Fibroblast of mammary gland (primary cell): ENCODE measurements around the gene ATP5PB.

Experiments used
- DNase-seq: peaks from one replicate; pipeline ENCODE4 v3.0.0-alpha.2; 2010; ENCODE audit warnings: low read depth
- H3K4me3 ChIP-seq: 2 replicates; pipeline ENCODE4 v1.5.1; 2011; ENCODE audit warnings: low read depth, mild to moderate bottlenecking, low read length, moderate library complexity; ENCODE audit not compliant: control insufficient read depth
- TF ChIP-seq, protein P1 (sequence below): conservative IDR thresholded peaks from 2 replicates; pipeline ENCODE4 v1.5.1; 2011; ENCODE audit warnings: low read depth, low read length, inconsistent platforms; ENCODE audit not compliant: control insufficient read depth, insufficient read depth

Gene ATP5PB

GRCh38 chr1:111487133-111487532, 37.9 kb downstream of the ATP5PB start:
- no peak for DNase-seq
- TF ChIP-seq, protein P1, sequence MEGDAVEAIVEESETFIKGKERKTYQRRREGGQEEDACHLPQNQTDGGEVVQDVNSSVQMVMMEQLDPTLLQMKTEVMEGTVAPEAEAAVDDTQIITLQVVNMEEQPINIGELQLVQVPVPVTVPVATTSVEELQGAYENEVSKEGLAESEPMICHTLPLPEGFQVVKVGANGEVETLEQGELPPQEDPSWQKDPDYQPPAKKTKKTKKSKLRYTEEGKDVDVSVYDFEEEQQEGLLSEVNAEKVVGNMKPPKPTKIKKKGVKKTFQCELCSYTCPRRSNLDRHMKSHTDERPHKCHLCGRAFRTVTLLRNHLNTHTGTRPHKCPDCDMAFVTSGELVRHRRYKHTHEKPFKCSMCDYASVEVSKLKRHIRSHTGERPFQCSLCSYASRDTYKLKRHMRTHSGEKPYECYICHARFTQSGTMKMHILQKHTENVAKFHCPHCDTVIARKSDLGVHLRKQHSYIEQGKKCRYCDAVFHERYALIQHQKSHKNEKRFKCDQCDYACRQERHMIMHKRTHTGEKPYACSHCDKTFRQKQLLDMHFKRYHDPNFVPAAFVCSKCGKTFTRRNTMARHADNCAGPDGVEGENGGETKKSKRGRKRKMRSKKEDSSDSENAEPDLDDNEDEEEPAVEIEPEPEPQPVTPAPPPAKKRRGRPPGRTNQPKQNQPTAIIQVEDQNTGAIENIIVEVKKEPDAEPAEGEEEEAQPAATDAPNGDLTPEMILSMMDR, result no peak
- H3K4me3 ChIP-seq, result no peak overlapping the region

- TF ChIP-seq, protein P1, result no peak
- no peak for DNase-seq
Measured at GRCh38 chr1:111488669-111489068, 39.4 kb downstream of the ATP5PB start.

DNA sequence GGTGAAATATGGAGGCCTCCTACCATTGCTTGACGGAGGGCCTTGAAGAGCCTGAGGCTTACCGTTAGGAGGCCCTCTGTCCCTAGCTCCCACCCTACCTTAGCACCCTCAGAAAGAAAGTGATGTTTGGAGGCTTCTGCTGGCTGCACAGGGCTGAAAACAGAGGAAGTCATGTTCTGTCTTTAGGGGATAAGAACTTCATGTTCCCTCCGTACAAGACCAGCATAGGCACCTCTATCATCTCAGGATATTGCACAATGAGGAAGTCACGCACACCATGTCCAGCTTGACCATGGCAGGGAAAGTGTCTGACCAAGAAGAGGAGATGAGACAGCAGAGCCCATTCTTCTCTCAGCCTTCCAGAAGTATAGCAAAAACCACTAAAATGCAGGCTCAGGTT, 40.3 kb downstream of the ATP5PB start:
- TF ChIP-seq, protein P1, result no peak

More at GRCh38 chr1:111488669-111489068, 39.4 kb downstream of the ATP5PB start:
- H3K4me3 ChIP-seq, result no peak overlapping the region

DNA sequence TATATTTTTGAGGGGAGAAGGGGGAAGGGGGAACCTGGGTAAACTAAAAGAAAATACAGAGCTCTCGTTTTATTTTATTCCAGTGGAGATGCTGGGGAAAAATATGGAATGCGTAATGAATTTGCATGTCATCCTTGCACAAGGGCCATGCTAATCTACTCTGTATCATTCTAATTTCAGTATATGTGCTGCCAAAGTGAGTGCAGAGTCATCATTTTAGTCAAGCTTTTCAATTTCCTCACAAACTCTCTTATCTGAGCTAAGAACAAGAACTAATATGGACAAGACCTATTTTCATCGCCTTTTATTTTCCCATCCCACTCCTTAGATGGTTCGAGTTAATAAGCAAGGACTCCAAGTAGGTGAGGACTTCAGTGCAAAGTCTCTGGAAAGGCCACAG, 41.0 kb downstream of the ATP5PB start:
- H3K4me3 ChIP-seq, result no peak overlapping the region
- TF ChIP-seq, protein P1, result no peak
- no peak for DNase-seq

More for the DNA sequence above, 40.3 kb downstream of the ATP5PB start:
- H3K4me3 ChIP-seq, result no peak overlapping the region
- peak; percentile 54 for DNase-seq

DNA sequence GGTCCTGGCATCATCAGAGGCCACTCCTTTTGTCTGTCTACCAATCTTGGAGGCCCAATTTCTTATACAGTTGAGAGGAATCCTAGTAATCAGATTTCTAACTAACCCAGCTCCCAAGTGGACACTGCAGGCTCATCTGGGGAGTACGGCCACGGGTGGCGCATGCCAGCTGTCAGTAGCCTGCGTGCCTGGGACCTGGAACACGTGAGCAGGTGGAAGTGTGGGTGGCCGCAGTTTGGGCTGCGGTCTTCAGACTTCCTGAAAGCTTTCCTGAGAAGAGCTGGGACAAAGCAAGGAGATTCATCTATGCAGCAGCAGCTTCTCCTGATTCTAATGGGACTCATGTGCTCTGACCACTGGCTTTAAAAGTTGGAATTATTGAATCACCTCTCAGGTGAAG, 41.8 kb downstream of the ATP5PB start:
- TF ChIP-seq, protein P1, result no peak
- DNase-seq, result no peak
- no peak overlapping the region for H3K4me3 ChIP-seq

DNA sequence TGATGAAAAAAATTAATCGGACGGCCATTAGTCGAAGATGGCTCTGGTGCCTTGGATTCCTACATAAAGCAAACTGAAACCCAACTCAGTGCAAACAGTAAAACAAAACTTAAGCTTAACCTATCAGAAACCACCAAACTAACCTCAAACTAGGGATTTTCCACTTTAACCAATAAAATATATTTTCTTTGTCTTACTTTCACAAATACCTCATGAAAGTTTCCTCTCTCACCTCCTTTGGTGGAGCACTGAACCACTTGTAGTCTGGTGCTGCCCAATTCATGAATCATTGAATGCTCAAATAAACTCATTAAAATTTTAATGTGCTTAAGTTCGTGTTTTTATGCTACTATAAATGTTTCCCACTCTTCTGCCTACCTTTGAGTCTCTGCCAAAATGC, 47.1 kb downstream of the ATP5PB start:
- TF ChIP-seq, protein P1, result no peak
- no peak for DNase-seq
- no peak overlapping the region for H3K4me3 ChIP-seq

GRCh38 chr1:111497592-111497991, 48.3 kb downstream of the ATP5PB start:
- no peak for DNase-seq
- TF ChIP-seq, protein P1, result no peak
- H3K4me3 ChIP-seq, result no peak overlapping the region
